H9 (cell line): ENCODE data around the gene PODXL2. TPM values are rescaled to one million over a fixed set of nuclear protein-coding genes. Genes with fewer than 3 reads are reported as not detected.

Experiments
- DNase-seq: peaks from one replicate; pipeline ENCODE4 v3.0.0-alpha.2; 2017
- H2AFZ ChIP-seq: one replicate; pipeline ENCODE4 v1.6.1; 2013; ENCODE audit warnings: mild to moderate bottlenecking, low read length, control low read depth, moderate library complexity
- H2AK5ac ChIP-seq: 2 replicates; pipeline ENCODE4 v1.6.1; 2013; ENCODE audit warnings: low read length, control low read depth, mixed read lengths; ENCODE audit not compliant: insufficient read length
- H2BK120ac ChIP-seq: one replicate; pipeline ENCODE4 v1.6.1; 2013; ENCODE audit warnings: low read depth, mild to moderate bottlenecking, low read length, control low read depth, inconsistent platforms; ENCODE audit not compliant: poor library complexity, severe bottlenecking
- H2BK12ac ChIP-seq: 2 replicates; pipeline ENCODE4 v1.6.1; 2013; ENCODE audit warnings: low read length, control low read depth, mixed read lengths, low read depth; ENCODE audit not compliant: insufficient read length
- H2BK15ac ChIP-seq: 2 replicates; pipeline ENCODE4 v1.6.1; 2013; ENCODE audit warnings: low read depth, low read length, control low read depth
- H2BK20ac ChIP-seq: one replicate; pipeline ENCODE4 v1.6.1; 2013; ENCODE audit warnings: low read depth, mild to moderate bottlenecking, low read length, control low read depth, inconsistent platforms; ENCODE audit not compliant: poor library complexity, severe bottlenecking
- H2BK5ac ChIP-seq: 2 replicates; pipeline ENCODE4 v1.6.1; 2013; ENCODE audit warnings: low read length, control low read depth, mixed read lengths; ENCODE audit not compliant: insufficient read length
- H3K14ac ChIP-seq: 2 replicates; pipeline ENCODE4 v1.6.1; 2013; ENCODE audit warnings: low read length, control low read depth; ENCODE audit not compliant: insufficient read depth
- H3K18ac ChIP-seq: 2 replicates; pipeline ENCODE4 v1.6.1; 2013; ENCODE audit warnings: low read depth, mild to moderate bottlenecking, mixed read lengths, low read length, control low read depth; ENCODE audit not compliant: insufficient read length
- H3K23ac ChIP-seq: 2 replicates; pipeline ENCODE4 v1.6.1; 2013; ENCODE audit warnings: low read length, control low read depth, mixed read lengths, low read depth; ENCODE audit not compliant: insufficient read length
- H3K23me2 ChIP-seq: 2 replicates; pipeline ENCODE4 v1.6.1; 2013; ENCODE audit warnings: low read depth, mild to moderate bottlenecking, mixed read lengths, low read length, control low read depth; ENCODE audit not compliant: insufficient read length, poor library complexity, severe bottlenecking
- H3K27ac ChIP-seq: 2 replicates; pipeline ENCODE4 v1.5.1; 2013; ENCODE audit warnings: low read length, control low read depth, mixed read lengths, low read depth; ENCODE audit not compliant: insufficient read length
- H3K27me3 ChIP-seq: 2 replicates; pipeline ENCODE4 v1.6.1; 2013; ENCODE audit warnings: low read length, control low read depth, inconsistent platforms; ENCODE audit not compliant: insufficient read depth
- H3K4ac ChIP-seq: 2 replicates; pipeline ENCODE4 v1.6.1; 2013; ENCODE audit warnings: low read depth, mild to moderate bottlenecking, control low read depth, inconsistent platforms, low read length, moderate library complexity
- H3K4me1 ChIP-seq: 2 replicates; pipeline ENCODE4 v1.6.1; 2013; ENCODE audit warnings: low read length, control low read depth, inconsistent platforms; ENCODE audit not compliant: insufficient read depth
- H3K4me2 ChIP-seq: 2 replicates; pipeline ENCODE4 v1.6.1; 2013; ENCODE audit warnings: low read length, control low read depth, mixed read lengths; ENCODE audit not compliant: insufficient read length, insufficient read depth
- H3K56ac ChIP-seq: 2 replicates; pipeline ENCODE4 v1.6.1; 2013; ENCODE audit warnings: low read depth, mild to moderate bottlenecking, mixed read lengths, low read length, control low read depth; ENCODE audit not compliant: insufficient read length
- H3K79me1 ChIP-seq: 2 replicates; pipeline ENCODE4 v1.6.1; 2013; ENCODE audit warnings: low read depth, mild to moderate bottlenecking, moderate library complexity, low read length, control low read depth, inconsistent platforms; ENCODE audit not compliant: insufficient read depth, poor library complexity, severe bottlenecking
- H3K79me2 ChIP-seq: 2 replicates; pipeline ENCODE4 v1.6.1; 2013; ENCODE audit warnings: low read length, control low read depth, inconsistent platforms; ENCODE audit not compliant: insufficient read depth
- H3K9ac ChIP-seq: 2 replicates; pipeline ENCODE4 v1.6.1; 2013; ENCODE audit warnings: low read length, control low read depth, mixed read lengths; ENCODE audit not compliant: insufficient read length; ENCODE audit errors: extremely low read depth
- H3K9me3 ChIP-seq: one replicate; pipeline ENCODE4 v1.6.1; 2013; ENCODE audit warnings: low read depth, low read length, inconsistent platforms; ENCODE audit not compliant: control insufficient read depth
- H3T11ph ChIP-seq: one replicate; pipeline ENCODE4 v1.6.1; 2013; ENCODE audit warnings: mild to moderate bottlenecking, low read length, control low read depth, inconsistent platforms
- H4K20me1 ChIP-seq: one replicate; pipeline ENCODE4 v1.6.1; 2013; ENCODE audit not compliant: control insufficient read depth, insufficient read length, insufficient read depth
- H4K5ac ChIP-seq: 2 replicates; pipeline ENCODE4 v1.6.1; 2013; ENCODE audit warnings: low read depth, mild to moderate bottlenecking, mixed read lengths, low read length, control low read depth; ENCODE audit not compliant: insufficient read length
- H4K8ac ChIP-seq: replicated peaks from 2 replicates; pipeline ENCODE4 v1.6.1; 2013; ENCODE audit warnings: low read length, control low read depth, mixed read lengths, low read depth; ENCODE audit not compliant: insufficient read length
- H4K91ac ChIP-seq: 2 replicates; pipeline ENCODE4 v1.6.1; 2013; ENCODE audit warnings: low read depth, mild to moderate bottlenecking, moderate library complexity, mixed read lengths, low read length, control low read depth; ENCODE audit not compliant: insufficient read length
- H3K27ac Mint-ChIP-seq, 3 experiments: 2 replicates in 2 of 3; 3 replicates in 1 of 3; pipeline ENCODE4 v1.8.0; 2020 to 2021; ENCODE audit warnings: mixed read lengths in 3 of 3, mild to moderate bottlenecking in 1 of 3, moderate library complexity in 1 of 3
- H3K27me3 Mint-ChIP-seq: 2 replicates; pipeline ENCODE4 v1.8.0; 2021; ENCODE audit warnings: low read depth, mild to moderate bottlenecking, moderate library complexity, mixed read lengths
- H3K36me3 Mint-ChIP-seq, 3 experiments: 2 replicates in 2 of 3; 3 replicates in 1 of 3; pipeline ENCODE4 v1.8.0; 2020 to 2021; ENCODE audit warnings: low read depth in 3 of 3, mixed read lengths in 3 of 3; ENCODE audit not compliant: insufficient read depth in 1 of 3
- H3K4me1 Mint-ChIP-seq, 2 experiments: 2 replicates each; pipeline ENCODE4 v1.8.0; 2020; ENCODE audit warnings: mixed read lengths in 2 of 2
- H3K4me3 Mint-ChIP-seq, 2 experiments: 2 replicates in 1 of 2; 3 replicates in 1 of 2; pipeline ENCODE4 v1.8.0; 2020 to 2021; ENCODE audit warnings: mild to moderate bottlenecking in 2 of 2, mixed read lengths in 2 of 2, moderate library complexity in 1 of 2
- H3K9me3 Mint-ChIP-seq, 2 experiments: 2 replicates in 1 of 2; 3 replicates in 1 of 2; pipeline ENCODE4 v1.8.0; 2020; ENCODE audit warnings: mild to moderate bottlenecking in 2 of 2, mixed read lengths in 2 of 2, moderate library complexity in 1 of 2
- WGBS: extraction: QIAGEN DNeasy Blood & Tissue Kit; methylation state at CpG from one replicate; pipeline ENCODE4 v1.1.7; 2013; ENCODE audit warnings: missing lambda C conversion rate, low lambda C conversion rate, mixed read lengths; ENCODE audit not compliant: insufficient read length; ENCODE audit errors: extremely low coverage; 5-methylcytosine and 5-hydroxymethylcytosine counted together
- total RNA-seq: library from RNA; stranded (reverse); gene quantifications from 2 replicates; pipeline ENCODE4 v1.2.1, GENCODE V29; 2021
- TF ChIP-seq, protein P1 (sequence below): fragments of 200-600 bp; sonication (generic); conservative IDR thresholded peaks from 3 replicates; pipeline ENCODE4 v1.8.0; 2021; ENCODE audit warnings: antibody characterized with exemption, mild to moderate bottlenecking

Gene PODXL2
- total RNA-seq, 1 experiment from 2014 or later = 24.6 TPM

DNA sequence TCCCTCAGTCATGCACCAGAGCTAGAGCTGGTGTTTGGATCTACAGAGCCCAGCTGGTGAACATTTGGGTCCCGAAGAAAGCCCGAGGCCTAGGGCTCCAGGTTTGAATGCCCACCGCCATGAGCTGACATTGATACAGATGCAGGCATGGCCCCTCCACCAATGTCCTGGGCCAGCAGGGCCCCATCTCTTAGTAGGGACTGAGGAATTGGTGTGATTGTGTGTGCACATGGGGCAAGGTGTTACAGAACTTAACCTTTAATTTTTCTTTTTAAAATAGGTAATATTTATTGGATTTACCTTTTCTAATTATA is 11.0 kb downstream of the PODXL2 start:
- no peak overlapping the region for H3K27ac Mint-ChIP-seq
- DNase-seq = no peak

More for the DNA sequence above, 11.0 kb downstream of the PODXL2 start:
- no peak overlapping the region for H4K5ac ChIP-seq
- H2BK120ac ChIP-seq = no peak overlapping the region
- peaks cover 2% of the 10 kb centered on the region; the same call in 1 of the 2 replicates for H3K4me1 ChIP-seq
- H3K4ac ChIP-seq = no peak overlapping the region
- no peak overlapping the region for H3K56ac ChIP-seq
- no peak overlapping the region for H2AK5ac ChIP-seq
- no peaks in the 10 kb centered on the region for H4K20me1 ChIP-seq
- H4K91ac ChIP-seq = no peak overlapping the region
- H3K9me3 ChIP-seq = no peaks in the 10 kb centered on the region
- H3K79me1 ChIP-seq = no peaks in the 10 kb centered on the region
- H4K8ac ChIP-seq = no peak overlapping the region
- H2AFZ ChIP-seq = no peak overlapping the region
- no peak overlapping the region for H2BK20ac ChIP-seq
- WGBS = no CpG with 5 or more reads among the region's 3 CpGs
- H3K23ac ChIP-seq = no peak overlapping the region
- Mint-ChIP-seq H3K27me3 (no peaks in the 10 kb centered on the region), H3K36me3 (peaks cover 5 to 11% (median 10%) of the 10 kb centered on the region in 3 experiments; a peak in 4 of 7 replicates), H3K4me1 (peaks cover 10 to 13% of the 10 kb centered on the region in 2 experiments), H3K9me3 (no peaks in the 10 kb centered on the region), H3K4me3 (no peak overlapping the region)
- no peaks in the 10 kb centered on the region for H3K79me2 ChIP-seq
- no peaks in the 10 kb centered on the region for H3K23me2 ChIP-seq
- no peak overlapping the region for H3K4me2 ChIP-seq
- H3K14ac ChIP-seq = no peak overlapping the region
- no peak overlapping the region for H3K27ac ChIP-seq
- H3K9ac ChIP-seq = no peak overlapping the region
- no peak overlapping the region for H3K18ac ChIP-seq
- H3K27me3 ChIP-seq = no peaks in the 10 kb centered on the region
- no peak overlapping the region for H2BK5ac ChIP-seq
- TF ChIP-seq, protein P1, sequence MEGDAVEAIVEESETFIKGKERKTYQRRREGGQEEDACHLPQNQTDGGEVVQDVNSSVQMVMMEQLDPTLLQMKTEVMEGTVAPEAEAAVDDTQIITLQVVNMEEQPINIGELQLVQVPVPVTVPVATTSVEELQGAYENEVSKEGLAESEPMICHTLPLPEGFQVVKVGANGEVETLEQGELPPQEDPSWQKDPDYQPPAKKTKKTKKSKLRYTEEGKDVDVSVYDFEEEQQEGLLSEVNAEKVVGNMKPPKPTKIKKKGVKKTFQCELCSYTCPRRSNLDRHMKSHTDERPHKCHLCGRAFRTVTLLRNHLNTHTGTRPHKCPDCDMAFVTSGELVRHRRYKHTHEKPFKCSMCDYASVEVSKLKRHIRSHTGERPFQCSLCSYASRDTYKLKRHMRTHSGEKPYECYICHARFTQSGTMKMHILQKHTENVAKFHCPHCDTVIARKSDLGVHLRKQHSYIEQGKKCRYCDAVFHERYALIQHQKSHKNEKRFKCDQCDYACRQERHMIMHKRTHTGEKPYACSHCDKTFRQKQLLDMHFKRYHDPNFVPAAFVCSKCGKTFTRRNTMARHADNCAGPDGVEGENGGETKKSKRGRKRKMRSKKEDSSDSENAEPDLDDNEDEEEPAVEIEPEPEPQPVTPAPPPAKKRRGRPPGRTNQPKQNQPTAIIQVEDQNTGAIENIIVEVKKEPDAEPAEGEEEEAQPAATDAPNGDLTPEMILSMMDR = no peak
- no peak overlapping the region for H2BK15ac ChIP-seq
- no peak overlapping the region for H3T11ph ChIP-seq
- H2BK12ac ChIP-seq = no peak overlapping the region
